DND-41 (cell line): ENCODE data around the gene FAM168A.
A peak's percentile ranks its signal among the peaks of the same experiment; 100 is the strongest.

ENCODE experiments used
- ATAC-seq: fragments of 200-7000 bp; cut with Tn5 transposase; 3 replicates; pipeline ENCODE4 v1.9.1; 2021; ENCODE audit warnings: low read depth; ENCODE audit not compliant: insufficient read depth
- DNase-seq: peaks from one replicate; pipeline ENCODE4 v3.0.0-alpha.2; 2020
- H2AFZ ChIP-seq: 2 replicates; pipeline ENCODE4 v1.6.0; 2012; ENCODE audit warnings: low read depth, low read length
- H3K27ac ChIP-seq: 2 replicates; pipeline ENCODE4 v1.5.1; 2012; ENCODE audit warnings: low read length, inconsistent platforms
- H3K27me3 ChIP-seq: fragments of 200-600 bp; sonication (generic); 2 replicates; pipeline ENCODE4 v1.6.0; 2012; ENCODE audit warnings: low read length, mild to moderate bottlenecking, inconsistent platforms; ENCODE audit not compliant: insufficient read depth, poor library complexity
- H3K36me3 ChIP-seq: 2 replicates; pipeline ENCODE4 v1.5.1; 2012; ENCODE audit warnings: low read length, inconsistent platforms; ENCODE audit not compliant: insufficient read depth
- H3K4me1 ChIP-seq: 2 replicates; pipeline ENCODE4 v1.5.1; 2012; ENCODE audit warnings: mild to moderate bottlenecking, low read length; ENCODE audit not compliant: insufficient read depth
- H3K4me2 ChIP-seq: 2 replicates; pipeline ENCODE4 v1.6.0; 2012; ENCODE audit warnings: mild to moderate bottlenecking, moderate library complexity, low read length, inconsistent platforms; ENCODE audit not compliant: insufficient read depth
- H3K4me3 ChIP-seq, 2 experiments: fragments of 200-600 bp in 1 of 2; shearing (Covaris generic) in 1 of 2; 2 replicates each; pipeline ENCODE4 v1.5.1; 2012 to 2016; ENCODE audit warnings: inconsistent platforms in 2 of 2, low read length in 2 of 2, mild to moderate bottlenecking in 2 of 2, low read depth in 1 of 2, moderate library complexity in 1 of 2
- H3K79me2 ChIP-seq: 2 replicates; pipeline ENCODE4 v1.6.0; 2012; ENCODE audit warnings: low read length, inconsistent platforms; ENCODE audit not compliant: insufficient read depth
- H3K9ac ChIP-seq: 2 replicates; pipeline ENCODE4 v1.6.0; 2012; ENCODE audit warnings: low read depth, mild to moderate bottlenecking, inconsistent platforms, low read length, moderate library complexity
- H3K9me3 ChIP-seq: 2 replicates; pipeline ENCODE4 v1.5.1; 2012; ENCODE audit warnings: low read length, moderate library complexity, mild to moderate bottlenecking, inconsistent platforms; ENCODE audit not compliant: insufficient read depth, severe bottlenecking
- H4K20me1 ChIP-seq: 2 replicates; pipeline ENCODE4 v1.6.0; 2012; ENCODE audit warnings: low read length; ENCODE audit not compliant: insufficient read depth
- CTCF ChIP-seq: IDR thresholded peaks from 2 replicates; pipeline ENCODE4 v1.5.1; 2012; ENCODE audit warnings: borderline replicate concordance, low read length, moderate library complexity, mild to moderate bottlenecking; ENCODE audit not compliant: poor library complexity, severe bottlenecking; ENCODE audit errors: extremely low read depth
- EZH2 ChIP-seq: IDR thresholded peaks from 3 replicates; pipeline ENCODE4 v1.6.1; 2012; ENCODE audit warnings: borderline replicate concordance, low read depth, mild to moderate bottlenecking, moderate library complexity, low read length, inconsistent platforms; ENCODE audit not compliant: severe bottlenecking

FAM168A gene

GRCh38 chr11:73395297-73396208, 202.4 kb downstream of the FAM168A start:
- no peak for ATAC-seq
- no peak overlapping the region for H2AFZ ChIP-seq
- H3K9ac ChIP-seq, result no peak overlapping the region

GRCh38 chr11:73394416-73395296, 203.3 kb downstream of the FAM168A start:
- no peak for ATAC-seq
- H3K9me3 ChIP-seq, result no peaks in the 10 kb centered on the region
- H3K36me3 ChIP-seq, result peaks cover 70% of the 10 kb centered on the region
- H3K79me2 ChIP-seq, result peaks cover 10% of the 10 kb centered on the region
- no peaks in the 10 kb centered on the region for H3K4me1 ChIP-seq
- H4K20me1 ChIP-seq, result peaks cover 40% of the 10 kb centered on the region
- TF ChIP-seq EZH2, result no peak
- no peak for TF ChIP-seq CTCF
- H3K27me3 ChIP-seq, result no peaks in the 10 kb centered on the region
- H3K4me3 ChIP-seq, result no peak overlapping the region
- no peak overlapping the region for H3K4me2 ChIP-seq
- no peak overlapping the region for H3K27ac ChIP-seq
- DNase-seq, result no peak
- no peak overlapping the region for H2AFZ ChIP-seq
- H3K9ac ChIP-seq, result no peak overlapping the region

More at GRCh38 chr11:73395297-73396208, 202.4 kb downstream of the FAM168A start:
- no peak overlapping the region for H3K4me2 ChIP-seq
- H3K27ac ChIP-seq, result no peak overlapping the region
- TF ChIP-seq EZH2, result no peak
- no peak for TF ChIP-seq CTCF
- peaks cover 4% of the 10 kb centered on the region; the same call in 1 of the 2 replicates for H3K79me2 ChIP-seq
- peaks cover 31% of the 10 kb centered on the region for H4K20me1 ChIP-seq
- H3K9me3 ChIP-seq, result no peaks in the 10 kb centered on the region
- H3K27me3 ChIP-seq, result no peaks in the 10 kb centered on the region
- no peak for DNase-seq
- H3K36me3 ChIP-seq, result peaks cover 69% of the 10 kb centered on the region
- no peak overlapping the region for H3K4me3 ChIP-seq
- no peaks in the 10 kb centered on the region for H3K4me1 ChIP-seq

- DNase-seq, result peak; percentile 73
- H3K36me3 ChIP-seq, result peaks cover 76% of the 10 kb centered on the region
- no peak overlapping the region for H3K4me3 ChIP-seq
- H3K9ac ChIP-seq, result no peak overlapping the region
- H2AFZ ChIP-seq, result no peak overlapping the region
- peaks cover 19% of the 10 kb centered on the region for H3K79me2 ChIP-seq
- H3K27me3 ChIP-seq, result no peaks in the 10 kb centered on the region
- no peaks in the 10 kb centered on the region for H3K9me3 ChIP-seq
- TF ChIP-seq CTCF, result peak; percentile 85
- no peak for TF ChIP-seq EZH2
- ATAC-seq, result peak; percentile 84
- H3K27ac ChIP-seq, result no peak overlapping the region
- H3K4me1 ChIP-seq, result no peaks in the 10 kb centered on the region
- peaks cover 49% of the 10 kb centered on the region for H4K20me1 ChIP-seq
- H3K4me2 ChIP-seq, result no peak overlapping the region
These were observed 204.2 kb downstream of the FAM168A start for GRCh38 chr11:73393479-73394415.
